A549 (cell line): ENCODE data around the gene CHPF2. TPM values are rescaled to one million over a fixed set of nuclear protein-coding genes. Genes with fewer than 3 reads are reported as not detected.

Source experiments
- ATAC-seq, 2 experiments: fragments of 200-7000 bp in 1 of 2; fragments of >200 bp in 1 of 2; cut with Nextera tagmentation in 1 of 2; cut with Tn5 transposase in 1 of 2; 3 replicates each; pipeline versions ENCODE4 v1.8.0 to v1.9.1; 2018 to 2020; ENCODE audit warnings: mild to moderate bottlenecking in 1 of 2, moderate library complexity in 1 of 2
- CTCF ChIA-PET: fragments of 300-600 bp; sonication (Branson Sonifier 250); formaldehyde crosslinking; extraction: SDS; loops from one replicate; lab custom pipeline; 2021; ENCODE audit warnings: antibody characterized with exemption, inconsistent platforms; lab: Yijun Ruan, JAX
- POLR2A ChIA-PET: fragments of 350-600 bp; formaldehyde crosslinking; extraction: SDS; loops from one replicate; lab custom pipeline; 2021; ENCODE audit warnings: antibody characterized with exemption, inconsistent platforms; lab: Yijun Ruan, JAX
- DNase-seq, 2 experiments: peaks; one replicate each; pipeline versions ENCODE4 v3.0.0 to v3.0.0-alpha.2; 2011 to 2016; ENCODE audit warnings: low read depth in 1 of 2, low spot score in 1 of 2
- FAIRE-seq: peaks from 2 replicates; lab custom pipeline; 2011; peaks lifted over from hg19 to GRCh38; lab: Jason Lieb, UNC
- H3K27ac ChIP-seq, 2 experiments: fragments of >200 bp; sonication (Bioruptor Twin); formaldehyde crosslinking; 3 replicates each; pipeline ENCODE4 v1.5.1; 2016 to 2017
- H3K4me1 ChIP-seq: fragments of >200 bp; sonication (Bioruptor Twin); formaldehyde crosslinking; 3 replicates; pipeline ENCODE4 v1.6.1; 2016
- H3K4me2 ChIP-seq: fragments of >200 bp; sonication (Bioruptor Twin); formaldehyde crosslinking; 3 replicates; pipeline ENCODE4 v1.6.1; 2016
- H3K4me3 ChIP-seq: fragments of >200 bp; sonication (Bioruptor Twin); formaldehyde crosslinking; 3 replicates; pipeline ENCODE4 v1.5.1; 2016
- H3K9me3 ChIP-seq: fragments of >200 bp; sonication (Bioruptor Twin); formaldehyde crosslinking; 3 replicates; pipeline ENCODE4 v1.6.1; 2016
- CBX8 ChIP-seq: fragments of 200-600 bp; sonication (generic); IDR thresholded peaks from 2 replicates; pipeline ENCODE4 v1.6.1; 2016
- CEBPB ChIP-seq, 2 experiments: fragments of >200 bp in 1 of 2; sonication (Bioruptor Twin) in 1 of 2; formaldehyde crosslinking in 1 of 2; IDR thresholded peaks; 2 replicates each; pipeline ENCODE4 v1.6.1; 2012 to 2016
- ESRRA ChIP-seq: fragments of 150-350 bp; IDR thresholded peaks from 2 replicates; pipeline ENCODE4 v1.6.1; 2014; ENCODE audit warnings: mild to moderate bottlenecking, low read length, borderline replicate concordance
- FOSL2 ChIP-seq, 2 experiments: fragments of 450-650 bp in 1 of 2; fragments of >200 bp in 1 of 2; sonication (Bioruptor Twin) in 1 of 2; formaldehyde crosslinking; IDR thresholded peaks; 2 replicates each; pipeline versions ENCODE4 v1.5.0 to v1.6.1; 2016 to 2020; ENCODE audit warnings: mild to moderate bottlenecking in 1 of 2, moderate library complexity in 1 of 2
- GATA3 ChIP-seq: IDR thresholded peaks from 2 replicates; pipeline ENCODE4 v1.6.1; 2012; ENCODE audit warnings: borderline replicate concordance
- HOXB13 ChIP-seq: fragments of 250-450 bp; sonication (Bioruptor Pico); IDR thresholded peaks from 2 replicates; pipeline ENCODE4 v1.5.0; 2020; ENCODE audit warnings: low read depth, mild to moderate bottlenecking, moderate library complexity
- HOXB5 ChIP-seq: fragments of 250-450 bp; sonication (Bioruptor Pico); IDR thresholded peaks from 2 replicates; pipeline ENCODE4 v1.5.0; 2020; ENCODE audit warnings: mild to moderate bottlenecking, moderate library complexity
- JUN ChIP-seq, 2 experiments: fragments of >200 bp; sonication (Bioruptor Twin); formaldehyde crosslinking; IDR thresholded peaks; 2 replicates in 1 of 2; 3 replicates in 1 of 2; pipeline ENCODE4 v1.6.1; 2016 to 2017
- JUNB ChIP-seq: fragments of >200 bp; sonication (Bioruptor Twin); formaldehyde crosslinking; IDR thresholded peaks from 2 replicates; pipeline ENCODE4 v1.6.1; 2016
- MAFK ChIP-seq: fragments of 450-650 bp; IDR thresholded peaks from 2 replicates; pipeline ENCODE4 v1.6.1; 2014; ENCODE audit not compliant: partially characterized antibody
- MAX ChIP-seq: IDR thresholded peaks from 2 replicates; pipeline ENCODE4 v1.6.1; 2012
- MYC ChIP-seq: IDR thresholded peaks from 2 replicates; pipeline ENCODE4 v1.6.1; 2012; ENCODE audit warnings: mild to moderate bottlenecking, inconsistent platforms, low read length, improper control_type of control experiment, borderline replicate concordance
- NFE2L2 ChIP-seq: fragments of 150-350 bp; conservative IDR thresholded peaks from 2 replicates; pipeline ENCODE4 v1.6.1; 2014; ENCODE audit warnings: low read length
- NPAS2 ChIP-seq: fragments of 250-450 bp; sonication (Bioruptor Pico); IDR thresholded peaks from 2 replicates; pipeline ENCODE4 v1.8.0; 2022; ENCODE audit warnings: mild to moderate bottlenecking, moderate library complexity, borderline replicate concordance
- NR3C1 ChIP-seq: fragments of >200 bp; sonication (Bioruptor Twin); formaldehyde crosslinking; IDR thresholded peaks from 3 replicates; pipeline ENCODE4 v1.6.1; 2017
- PHF8 ChIP-seq: fragments of 200-600 bp; sonication (generic); IDR thresholded peaks from 2 replicates; pipeline ENCODE4 v1.6.1; 2016; ENCODE audit warnings: low read depth, mild to moderate bottlenecking, antibody characterized with exemption, moderate library complexity, borderline replicate concordance
- RCOR1 ChIP-seq: fragments of 150-350 bp; IDR thresholded peaks from 2 replicates; pipeline ENCODE4 v1.6.1; 2014; ENCODE audit warnings: antibody characterized with exemption, low read length, low read depth
- RNF2 ChIP-seq: fragments of 200-600 bp; sonication (generic); IDR thresholded peaks from 2 replicates; pipeline ENCODE4 v1.6.1; 2016; ENCODE audit warnings: low read depth, mild to moderate bottlenecking, antibody characterized with exemption, moderate library complexity, borderline replicate concordance
- SREBF2 ChIP-seq: fragments of 450-650 bp; IDR thresholded peaks from 2 replicates; pipeline ENCODE4 v1.6.1; 2014; ENCODE audit warnings: mild to moderate bottlenecking, moderate library complexity
- ZC3H11A ChIP-seq: fragments of 450-650 bp; IDR thresholded peaks from 2 replicates; pipeline ENCODE4 v1.6.1; 2014; ENCODE audit warnings: antibody characterized with exemption, mild to moderate bottlenecking
- ZFP36 ChIP-seq: fragments of 450-650 bp; IDR thresholded peaks from 2 replicates; pipeline ENCODE4 v1.6.1; 2014; ENCODE audit warnings: borderline replicate concordance; ENCODE audit not compliant: partially characterized antibody
- WGBS: methylation state at CpG from one replicate; pipeline ENCODE4 v1.1.6; 2017; ENCODE audit errors: missing lambda C conversion rate; 5-methylcytosine and 5-hydroxymethylcytosine counted together
- polyA plus RNA-seq, 4 experiments: library from polyadenylated mRNA; depleted of rRNA in 3 of 4; stranded (reverse); fragments of >200 nt; fragmentation: RNase III in 1 of 4; extraction: RNeasy Plus Mini Kit Qiagen cat#74134 plus additional on column Dnase treatment in 1 of 4; gene quantifications; 2 replicates in 3 of 4; 3 replicates in 1 of 4; pipeline ENCODE4 v1.2.3, GENCODE V29; 2011 to 2017
- TF ChIP-seq, protein P1 (sequence below): fragments of >200 bp; sonication (Bioruptor Twin); formaldehyde crosslinking; IDR thresholded peaks from 3 replicates; pipeline ENCODE4 v1.5.1; 2016
- TF ChIP-seq, protein P2 (sequence below): fragments of 250-450 bp; sonication (Bioruptor Pico); IDR thresholded peaks from 2 replicates; pipeline ENCODE4 v1.5.0; 2021; ENCODE audit warnings: mild to moderate bottlenecking, moderate library complexity, borderline replicate concordance

Gene CHPF2
- polyA plus RNA-seq, 2 of the 4 experiments (the other 2 are of a cell fraction): 14.9 to 29.6 TPM

GRCh38 chr7:151257990-151258389 is 25.7 kb downstream of the CHPF2 start:
- no peak for FAIRE-seq
- H3K4me3 ChIP-seq: no peak overlapping the region
- 77% methylated on average over 7 of the region's 7 CpGs for WGBS
- H3K27ac ChIP-seq: no peak overlapping the region
- H3K4me1 ChIP-seq: no peaks in the 10 kb centered on the region
- H3K4me2 ChIP-seq: no peak overlapping the region
- no peaks in the 10 kb centered on the region for H3K9me3 ChIP-seq
- TF ChIP-seq ESRRA (no peak), NPAS2 (CRISPR knock-in tag) (no peak), CEBPB (IDR thresholded peaks at IDR 0.05) (no peak), ZFP36 (no peak), PHF8 (no peak), ZC3H11A (no peak)
- ATAC-seq: no peak
- CTCF ChIA-PET: interaction anchor here (1.1 to 8.3 kb wide), 3 partner anchors 14 to 58 kb away, joined by 3 to 60 read pairs (median 10); no protein-coding TSS in a partner anchor
- POLR2A ChIA-PET: no interaction called here
- DNase-seq: no peak

GRCh38 chr7:151260471-151260870 is 28.2 kb downstream of the CHPF2 start:
- no peak overlapping the region for H3K27ac ChIP-seq
- POLR2A ChIA-PET: no interaction called here
- H3K9me3 ChIP-seq: no peaks in the 10 kb centered on the region
- FAIRE-seq (no peak), DNase-seq (no peak), ATAC-seq (no peak)
- 61% methylated on average over 11 of the region's 11 CpGs for WGBS
- CTCF ChIA-PET: interaction anchor here (1.4 kb wide), 1 partner anchor 90 kb away, joined by 3 read pairs; no protein-coding TSS in a partner anchor
- no peaks in the 10 kb centered on the region for H3K4me1 ChIP-seq
- H3K4me2 ChIP-seq: no peak overlapping the region
- no peak overlapping the region for H3K4me3 ChIP-seq
- TF ChIP-seq MYC (no peak), RCOR1 (no peak), JUN (IDR thresholded peaks at IDR 0.05) (no peak), SREBF2 (no peak), JUNB (no peak), NFE2L2 (no peak), RNF2 (no peak), FOSL2 (IDR thresholded peaks at IDR 0.05) (no peak), FOSL2 (CRISPR knock-in tag; IDR thresholded peaks at IDR 0.05) (no peak), MAFK (no peak)

DNA sequence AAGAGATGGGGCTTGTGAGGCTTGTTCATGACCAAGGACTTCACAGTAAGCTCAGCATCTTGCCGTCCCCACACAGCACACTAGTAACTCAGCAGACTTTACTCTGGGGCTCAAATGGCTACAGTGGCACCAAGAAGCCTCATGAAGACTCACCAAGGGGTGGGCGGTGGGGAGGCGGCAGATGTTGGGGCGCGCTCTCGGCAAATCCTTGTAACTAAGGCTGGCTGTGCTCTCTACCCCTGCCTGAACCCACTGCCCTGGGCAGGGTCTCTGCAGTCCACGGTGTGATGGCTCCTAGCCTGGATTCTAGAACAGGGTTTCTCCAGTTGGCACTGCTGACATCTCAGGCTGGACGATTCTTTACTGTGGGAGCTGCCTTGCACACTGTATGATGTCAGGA is 28.6 kb downstream of the CHPF2 start:
- 59% methylated on average over 6 of the region's 8 CpGs for WGBS
- Histone ChIP-seq H3K9me3 (no peaks in the 10 kb centered on the region), H3K4me2 (no peak overlapping the region), H3K4me3 (no peak overlapping the region), H3K4me1 (no peaks in the 10 kb centered on the region), H3K27ac (no peak overlapping the region)
- FAIRE-seq (no peak), ATAC-seq (peak in 1 of 2 experiments; percentile 29; a peak in 3 of 6 replicates), DNase-seq (no peak)
- POLR2A ChIA-PET: no interaction called here
- CTCF ChIA-PET: interaction anchor here (0.6 to 1.4 kb wide), 3 partner anchors 8 to 93 kb away, joined by 3 read pairs; no protein-coding TSS in a partner anchor
- no peak for TF ChIP-seq MAX
- TF ChIP-seq HOXB13 (CRISPR knock-in tag): no peak
- no peak for TF ChIP-seq CBX8
- no peak for TF ChIP-seq JUN (IDR thresholded peaks at IDR 0.05)
- TF ChIP-seq GATA3: no peak
- TF ChIP-seq, protein P1, sequence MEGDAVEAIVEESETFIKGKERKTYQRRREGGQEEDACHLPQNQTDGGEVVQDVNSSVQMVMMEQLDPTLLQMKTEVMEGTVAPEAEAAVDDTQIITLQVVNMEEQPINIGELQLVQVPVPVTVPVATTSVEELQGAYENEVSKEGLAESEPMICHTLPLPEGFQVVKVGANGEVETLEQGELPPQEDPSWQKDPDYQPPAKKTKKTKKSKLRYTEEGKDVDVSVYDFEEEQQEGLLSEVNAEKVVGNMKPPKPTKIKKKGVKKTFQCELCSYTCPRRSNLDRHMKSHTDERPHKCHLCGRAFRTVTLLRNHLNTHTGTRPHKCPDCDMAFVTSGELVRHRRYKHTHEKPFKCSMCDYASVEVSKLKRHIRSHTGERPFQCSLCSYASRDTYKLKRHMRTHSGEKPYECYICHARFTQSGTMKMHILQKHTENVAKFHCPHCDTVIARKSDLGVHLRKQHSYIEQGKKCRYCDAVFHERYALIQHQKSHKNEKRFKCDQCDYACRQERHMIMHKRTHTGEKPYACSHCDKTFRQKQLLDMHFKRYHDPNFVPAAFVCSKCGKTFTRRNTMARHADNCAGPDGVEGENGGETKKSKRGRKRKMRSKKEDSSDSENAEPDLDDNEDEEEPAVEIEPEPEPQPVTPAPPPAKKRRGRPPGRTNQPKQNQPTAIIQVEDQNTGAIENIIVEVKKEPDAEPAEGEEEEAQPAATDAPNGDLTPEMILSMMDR: no peak
- TF ChIP-seq HOXB5 (CRISPR knock-in tag): no peak
- TF ChIP-seq, protein P2, sequence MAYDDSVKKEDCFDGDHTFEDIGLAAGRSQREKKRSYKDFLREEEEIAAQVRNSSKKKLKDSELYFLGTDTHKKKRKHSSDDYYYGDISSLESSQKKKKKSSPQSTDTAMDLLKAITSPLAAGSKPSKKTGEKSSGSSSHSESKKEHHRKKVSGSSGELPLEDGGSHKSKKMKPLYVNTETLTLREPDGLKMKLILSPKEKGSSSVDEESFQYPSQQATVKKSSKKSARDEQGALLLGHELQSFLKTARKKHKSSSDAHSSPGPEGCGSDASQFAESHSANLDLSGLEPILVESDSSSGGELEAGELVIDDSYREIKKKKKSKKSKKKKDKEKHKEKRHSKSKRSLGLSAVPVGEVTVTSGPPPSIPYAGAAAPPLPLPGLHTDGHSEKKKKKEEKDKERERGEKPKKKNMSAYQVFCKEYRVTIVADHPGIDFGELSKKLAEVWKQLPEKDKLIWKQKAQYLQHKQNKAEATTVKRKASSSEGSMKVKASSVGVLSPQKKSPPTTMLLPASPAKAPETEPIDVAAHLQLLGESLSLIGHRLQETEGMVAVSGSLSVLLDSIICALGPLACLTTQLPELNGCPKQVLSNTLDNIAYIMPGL (CRISPR knock-in tag): no peak
- TF ChIP-seq RCOR1: no peak
- no peak for TF ChIP-seq NR3C1
